ENCODE data around the gene CDH4.

- TF ChIP-seq CTCF (IDR thresholded peaks at IDR 0.05; ENCODE audit: insufficient read depth, low read depth, low read length) (no peak), EZH2 (IDR thresholded peaks at IDR 0.05; ENCODE audit: insufficient read depth, low read length) (no peak)
Measured at GRCh38 chr20:61759286-61760065, 507.4 kb downstream of the CDH4 start.

Data from astrocyte (in vitro differentiated cells and primary cell).